Upper lobe of left lung (tissue), 4 donors: ENCODE results near the gene SFTPB.

Experiments used
- CTCF ChIP-seq, 6 experiments: fragments of 450-650 bp in 4 of 6; fragments of 200-600 bp in 2 of 6; sonication (generic) in 2 of 6; IDR thresholded peaks; one replicate each; pipeline ENCODE4 v1.5.1; 2016 to 2019; ENCODE audit warnings: antibody characterized with exemption in 6 of 6
- POLR2A ChIP-seq, 4 donors: fragments of 450-650 bp; IDR thresholded peaks; one replicate each; pipeline ENCODE4 v1.5.1; 2016 to 2017; ENCODE audit warnings: antibody characterized with exemption in 4 of 4, mild to moderate bottlenecking in 2 of 4

- TF ChIP-seq CTCF (IDR thresholded peaks at IDR 0.05) (no peak), POLR2A (IDR thresholded peaks at IDR 0.05) (peak in 2 of 4 donors; percentile 52 to 99)
Measured at GRCh38 chr2:85659324-85659981, 8.5 kb downstream of the SFTPB start.
